Naive B cell (primary cell): Measurements from ENCODE around the gene ABCA13. TPM values are rescaled to one million over a fixed set of nuclear protein-coding genes. Genes with fewer than 3 reads are reported as not detected.

Source experiments
- ATAC-seq, 2 donors: fragments of 150-1000 bp; cut with Tn5 transposase; 2 replicates each; pipeline ENCODE4 v1.10.0; 2021; ENCODE audit warnings: low read depth in 2 of 2, mild to moderate bottlenecking in 2 of 2, moderate library complexity in 2 of 2
- DNase-seq: peaks from one replicate; pipeline ENCODE4 v3.0.0; 2022
- H3K27ac Mint-ChIP-seq, 6 donors: one replicate each; pipeline ENCODE4 v1.8.0; 2020 to 2022; ENCODE audit warnings: mild to moderate bottlenecking in 6 of 6, mixed read lengths in 6 of 6, moderate library complexity in 5 of 6, inconsistent platforms in 2 of 6
- H3K27me3 Mint-ChIP-seq, 3 donors: one replicate each; pipeline ENCODE4 v1.8.0; 2021 to 2022; ENCODE audit warnings: mixed read lengths in 3 of 3, mild to moderate bottlenecking in 1 of 3
- H3K36me3 Mint-ChIP-seq, 2 donors: one replicate each; pipeline ENCODE4 v1.8.0; 2020 to 2022; ENCODE audit warnings: mixed read lengths in 2 of 2, inconsistent platforms in 1 of 2, mild to moderate bottlenecking in 1 of 2
- H3K4me1 Mint-ChIP-seq, 3 donors: one replicate each; pipeline ENCODE4 v1.8.0; 2020 to 2022; ENCODE audit warnings: mixed read lengths in 3 of 3, inconsistent platforms in 1 of 3, mild to moderate bottlenecking in 1 of 3, moderate library complexity in 1 of 3
- H3K4me3 Mint-ChIP-seq, 8 donors: one replicate each; pipeline ENCODE4 v1.8.0; 2020 to 2022; ENCODE audit warnings: mild to moderate bottlenecking in 8 of 8, mixed read lengths in 8 of 8, moderate library complexity in 8 of 8, inconsistent platforms in 2 of 8
- H3K9me3 Mint-ChIP-seq, 7 donors: one replicate each; pipeline ENCODE4 v1.8.0; 2020 to 2022; ENCODE audit warnings: mixed read lengths in 7 of 7, mild to moderate bottlenecking in 5 of 7, inconsistent platforms in 2 of 7, moderate library complexity in 1 of 7
- polyA plus RNA-seq, 6 donors: library from polyadenylated mRNA; unstranded; fragments of 300-500 nt; fragmentation: Illumina TruSeq; gene quantifications; one replicate each; pipeline ENCODE4 v1.2.3, GENCODE V29; 2021; ENCODE audit warnings: low read depth in 6 of 6

ABCA13 gene
- polyA plus RNA-seq, 6 donors from 2014 or later = not detected

GRCh38 chr7:48471196-48471595, 299.9 kb downstream of the ABCA13 start:
- Mint-ChIP-seq H3K27me3 (no peaks in the 10 kb centered on the region), H3K36me3 (no peaks in the 10 kb centered on the region), H3K4me1 (no peaks in the 10 kb centered on the region), H3K27ac (no peak overlapping the region), H3K9me3 (peaks cover 0 to 9% (median 4%) of the 10 kb centered on the region in 7 donors), H3K4me3 (no peak overlapping the region)
- DNase-seq (no peak), ATAC-seq (no peak)

- Mint-ChIP-seq H3K4me1 (no peaks in the 10 kb centered on the region), H3K27me3 (no peaks in the 10 kb centered on the region), H3K4me3 (no peak overlapping the region), H3K36me3 (no peaks in the 10 kb centered on the region), H3K27ac (no peak overlapping the region), H3K9me3 (peaks cover 4 to 14% (median 6%) of the 10 kb centered on the region in 7 donors)
- ATAC-seq (no peak), DNase-seq (no peak)
These were observed 301.4 kb downstream of the ABCA13 start for GRCh38 chr7:48472640-48473039.

- no peaks in the 10 kb centered on the region for H3K36me3 Mint-ChIP-seq
- H3K27me3 Mint-ChIP-seq = no peaks in the 10 kb centered on the region
- DNase-seq (no peak), ATAC-seq (no peak)
- H3K27ac Mint-ChIP-seq = peak overlapping the region in 1 of 6 donors; percentile 16
- no peaks in the 10 kb centered on the region for H3K4me1 Mint-ChIP-seq
- no peak overlapping the region for H3K4me3 Mint-ChIP-seq
- peaks cover 4 to 14% (median 6%) of the 10 kb centered on the region in 7 donors for H3K9me3 Mint-ChIP-seq
These were observed 302.1 kb downstream of the ABCA13 start for GRCh38 chr7:48473205-48473865.

GRCh38 chr7:48481235-48481634, 310.0 kb downstream of the ABCA13 start:
- Mint-ChIP-seq H3K36me3 (no peaks in the 10 kb centered on the region), H3K9me3 (peaks cover 2 to 16% (median 7%) of the 10 kb centered on the region in 7 donors), H3K27me3 (no peaks in the 10 kb centered on the region), H3K27ac (no peak overlapping the region), H3K4me3 (no peak overlapping the region), H3K4me1 (no peaks in the 10 kb centered on the region)
- no peak for ATAC-seq
- DNase-seq = no peak

- H3K4me3 Mint-ChIP-seq = no peak overlapping the region
- DNase-seq (no peak), ATAC-seq (no peak)
- H3K27me3 Mint-ChIP-seq = no peaks in the 10 kb centered on the region
- H3K27ac Mint-ChIP-seq = no peak overlapping the region
- H3K36me3 Mint-ChIP-seq = no peaks in the 10 kb centered on the region
- no peaks in the 10 kb centered on the region for H3K4me1 Mint-ChIP-seq
- peaks cover 0 to 2% (median 0%) of the 10 kb centered on the region in 7 donors for H3K9me3 Mint-ChIP-seq
These were observed 326.3 kb downstream of the ABCA13 start for GRCh38 chr7:48497521-48497920.

- ATAC-seq = no peak
- Mint-ChIP-seq H3K27me3 (no peaks in the 10 kb centered on the region), H3K4me3 (no peak overlapping the region), H3K36me3 (no peaks in the 10 kb centered on the region), H3K27ac (peak overlapping the region in 1 of 6 donors; percentile 34), H3K4me1 (no peaks in the 10 kb centered on the region), H3K9me3 (peaks cover 0 to 5% (median 0%) of the 10 kb centered on the region in 7 donors)
- no peak for DNase-seq
These were observed 330.8 kb downstream of the ABCA13 start for GRCh38 chr7:48502021-48502420.

GRCh38 chr7:48505051-48505450, 333.8 kb downstream of the ABCA13 start:
- Mint-ChIP-seq H3K4me3 (no peak overlapping the region), H3K9me3 (peaks cover 0 to 8% (median 2%) of the 10 kb centered on the region in 7 donors), H3K27me3 (no peaks in the 10 kb centered on the region), H3K27ac (no peak overlapping the region), H3K4me1 (no peaks in the 10 kb centered on the region), H3K36me3 (no peaks in the 10 kb centered on the region)
- ATAC-seq (no peak), DNase-seq (no peak)

GRCh38 chr7:48505466-48505865, 334.2 kb downstream of the ABCA13 start:
- ATAC-seq = no peak
- DNase-seq = no peak
- H3K27ac Mint-ChIP-seq = no peak overlapping the region
- H3K27me3 Mint-ChIP-seq = no peaks in the 10 kb centered on the region
- H3K4me3 Mint-ChIP-seq = no peak overlapping the region
- H3K9me3 Mint-ChIP-seq = peaks cover 0 to 9% (median 3%) of the 10 kb centered on the region in 7 donors
- no peaks in the 10 kb centered on the region for H3K4me1 Mint-ChIP-seq
- no peaks in the 10 kb centered on the region for H3K36me3 Mint-ChIP-seq

- H3K9me3 Mint-ChIP-seq = peaks cover 0 to 9% (median 3%) of the 10 kb centered on the region in 7 donors
- H3K4me3 Mint-ChIP-seq = no peak overlapping the region
- ATAC-seq (no peak), DNase-seq (no peak)
- no peaks in the 10 kb centered on the region for H3K27me3 Mint-ChIP-seq
- H3K27ac Mint-ChIP-seq = no peak overlapping the region
- no peaks in the 10 kb centered on the region for H3K4me1 Mint-ChIP-seq
- no peaks in the 10 kb centered on the region for H3K36me3 Mint-ChIP-seq
These were observed 335.3 kb downstream of the ABCA13 start for GRCh38 chr7:48506569-48506968.

- Mint-ChIP-seq H3K4me3 (no peak overlapping the region), H3K36me3 (no peaks in the 10 kb centered on the region), H3K27ac (no peak overlapping the region), H3K27me3 (no peaks in the 10 kb centered on the region), H3K9me3 (peaks cover 0 to 8% (median 3%) of the 10 kb centered on the region in 7 donors), H3K4me1 (no peaks in the 10 kb centered on the region)
- ATAC-seq (no peak), DNase-seq (no peak)
These were observed 339.8 kb downstream of the ABCA13 start for GRCh38 chr7:48511080-48511479.

GRCh38 chr7:48512892-48513291, 341.6 kb downstream of the ABCA13 start:
- DNase-seq (no peak), ATAC-seq (no peak)
- Mint-ChIP-seq H3K36me3 (no peaks in the 10 kb centered on the region), H3K9me3 (peaks cover 0 to 14% (median 3%) of the 10 kb centered on the region in 7 donors), H3K27me3 (no peaks in the 10 kb centered on the region), H3K4me1 (no peaks in the 10 kb centered on the region), H3K4me3 (no peak overlapping the region), H3K27ac (no peak overlapping the region)

- H3K9me3 Mint-ChIP-seq = peaks cover 0 to 10% (median 0%) of the 10 kb centered on the region in 7 donors
- DNase-seq = no peak
- H3K27me3 Mint-ChIP-seq = no peaks in the 10 kb centered on the region
- no peak overlapping the region for H3K27ac Mint-ChIP-seq
- H3K36me3 Mint-ChIP-seq = no peaks in the 10 kb centered on the region
- no peak overlapping the region for H3K4me3 Mint-ChIP-seq
- ATAC-seq = no peak
- no peaks in the 10 kb centered on the region for H3K4me1 Mint-ChIP-seq
These were observed 343.9 kb downstream of the ABCA13 start for GRCh38 chr7:48515171-48515570.

- Mint-ChIP-seq H3K9me3 (peaks cover 0 to 10% (median 0%) of the 10 kb centered on the region in 7 donors), H3K4me3 (no peak overlapping the region), H3K27me3 (no peaks in the 10 kb centered on the region), H3K36me3 (no peaks in the 10 kb centered on the region), H3K4me1 (no peaks in the 10 kb centered on the region), H3K27ac (no peak overlapping the region)
- no peak for DNase-seq
- no peak for ATAC-seq
These were observed 346.8 kb downstream of the ABCA13 start for GRCh38 chr7:48518092-48518491.

GRCh38 chr7:48522692-48523091, 351.4 kb downstream of the ABCA13 start:
- no peak for ATAC-seq
- H3K27me3 Mint-ChIP-seq = no peaks in the 10 kb centered on the region
- DNase-seq = no peak
- H3K27ac Mint-ChIP-seq = no peak overlapping the region
- H3K36me3 Mint-ChIP-seq = no peaks in the 10 kb centered on the region
- peaks cover 0 to 5% (median 0%) of the 10 kb centered on the region in 7 donors for H3K9me3 Mint-ChIP-seq
- no peaks in the 10 kb centered on the region for H3K4me1 Mint-ChIP-seq
- no peak overlapping the region for H3K4me3 Mint-ChIP-seq
